ENCODE data around the gene CLDN34.

DNA sequence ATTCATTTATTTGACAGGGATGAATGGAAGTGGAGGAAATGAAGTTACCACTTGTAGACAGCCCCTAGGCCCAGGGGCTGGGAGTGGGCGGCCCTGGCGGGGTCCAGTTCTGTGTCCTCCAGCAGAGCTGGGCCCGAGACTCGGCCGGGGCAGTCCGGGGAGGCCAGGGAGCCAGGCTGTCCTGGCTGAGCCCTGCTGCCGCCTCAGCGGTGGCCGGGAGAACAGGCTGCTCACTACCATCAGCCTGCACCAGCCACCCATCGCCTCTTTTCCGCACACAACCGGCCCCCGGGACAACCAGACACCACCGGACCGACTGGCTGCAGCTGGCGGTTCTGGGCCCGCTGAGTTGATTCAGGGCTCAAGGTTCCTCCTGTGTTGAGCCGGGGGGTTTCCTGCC is 25.6 kb downstream of the CLDN34 start:
- TF ChIP-seq, protein P1, sequence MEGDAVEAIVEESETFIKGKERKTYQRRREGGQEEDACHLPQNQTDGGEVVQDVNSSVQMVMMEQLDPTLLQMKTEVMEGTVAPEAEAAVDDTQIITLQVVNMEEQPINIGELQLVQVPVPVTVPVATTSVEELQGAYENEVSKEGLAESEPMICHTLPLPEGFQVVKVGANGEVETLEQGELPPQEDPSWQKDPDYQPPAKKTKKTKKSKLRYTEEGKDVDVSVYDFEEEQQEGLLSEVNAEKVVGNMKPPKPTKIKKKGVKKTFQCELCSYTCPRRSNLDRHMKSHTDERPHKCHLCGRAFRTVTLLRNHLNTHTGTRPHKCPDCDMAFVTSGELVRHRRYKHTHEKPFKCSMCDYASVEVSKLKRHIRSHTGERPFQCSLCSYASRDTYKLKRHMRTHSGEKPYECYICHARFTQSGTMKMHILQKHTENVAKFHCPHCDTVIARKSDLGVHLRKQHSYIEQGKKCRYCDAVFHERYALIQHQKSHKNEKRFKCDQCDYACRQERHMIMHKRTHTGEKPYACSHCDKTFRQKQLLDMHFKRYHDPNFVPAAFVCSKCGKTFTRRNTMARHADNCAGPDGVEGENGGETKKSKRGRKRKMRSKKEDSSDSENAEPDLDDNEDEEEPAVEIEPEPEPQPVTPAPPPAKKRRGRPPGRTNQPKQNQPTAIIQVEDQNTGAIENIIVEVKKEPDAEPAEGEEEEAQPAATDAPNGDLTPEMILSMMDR (IDR thresholded peaks at IDR 0.05): no peak
- TF ChIP-seq POLR2A (IDR thresholded peaks at IDR 0.05): no peak
